Measurements from ENCODE around the gene C10orf71. TPM values are rescaled to one million over a fixed set of nuclear protein-coding genes. Genes with fewer than 3 reads are reported as not detected.

Gene C10orf71
- total RNA-seq, 1 donor = not detected

DNA sequence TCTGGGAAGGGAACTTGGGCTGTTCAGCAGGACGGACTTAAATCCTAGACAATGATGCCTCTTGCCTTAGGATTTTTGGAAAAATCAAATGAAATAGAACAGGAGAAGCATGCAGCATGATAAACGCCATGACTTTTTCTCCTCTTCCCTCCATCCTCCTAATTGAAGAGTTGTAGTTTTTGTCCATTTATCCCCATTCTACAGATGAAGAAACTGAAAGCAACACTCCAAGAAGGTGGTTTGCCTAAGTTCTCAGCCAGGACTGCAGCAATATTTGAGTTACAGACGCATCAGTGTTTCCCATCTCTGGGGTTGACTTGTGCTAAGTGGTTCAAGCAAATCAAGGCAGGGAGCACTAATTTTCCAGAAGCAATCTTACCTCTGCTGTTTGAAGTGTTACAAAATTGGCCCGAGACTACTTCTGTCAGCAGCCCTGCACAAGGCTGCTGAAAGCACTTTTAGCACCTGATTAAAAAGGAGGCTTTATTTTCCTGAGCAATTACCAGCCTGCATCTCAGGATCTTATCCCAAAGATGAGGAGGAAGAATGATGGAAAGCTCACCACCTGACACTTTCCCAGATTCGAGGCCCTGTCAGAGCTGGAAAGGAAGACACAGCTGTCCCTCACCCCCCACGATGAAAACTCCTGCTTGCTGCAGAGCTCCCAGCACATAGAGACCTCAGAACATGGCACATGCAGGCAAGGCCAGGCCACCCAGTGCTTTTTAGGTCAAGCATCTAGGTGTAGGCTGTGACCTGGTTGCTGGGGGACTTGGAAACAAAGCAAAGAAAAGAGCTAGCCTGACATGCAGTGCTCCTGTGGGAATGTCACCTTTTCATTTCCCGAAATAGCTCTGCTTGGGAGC is 19.7 kb upstream of the C10orf71 start:
- DNase-seq (ENCODE audit: low read depth) = no peak
- H3K4me3 ChIP-seq (ENCODE audit: low read depth, low read length) = no peak overlapping the region
- TF ChIP-seq, protein P1, sequence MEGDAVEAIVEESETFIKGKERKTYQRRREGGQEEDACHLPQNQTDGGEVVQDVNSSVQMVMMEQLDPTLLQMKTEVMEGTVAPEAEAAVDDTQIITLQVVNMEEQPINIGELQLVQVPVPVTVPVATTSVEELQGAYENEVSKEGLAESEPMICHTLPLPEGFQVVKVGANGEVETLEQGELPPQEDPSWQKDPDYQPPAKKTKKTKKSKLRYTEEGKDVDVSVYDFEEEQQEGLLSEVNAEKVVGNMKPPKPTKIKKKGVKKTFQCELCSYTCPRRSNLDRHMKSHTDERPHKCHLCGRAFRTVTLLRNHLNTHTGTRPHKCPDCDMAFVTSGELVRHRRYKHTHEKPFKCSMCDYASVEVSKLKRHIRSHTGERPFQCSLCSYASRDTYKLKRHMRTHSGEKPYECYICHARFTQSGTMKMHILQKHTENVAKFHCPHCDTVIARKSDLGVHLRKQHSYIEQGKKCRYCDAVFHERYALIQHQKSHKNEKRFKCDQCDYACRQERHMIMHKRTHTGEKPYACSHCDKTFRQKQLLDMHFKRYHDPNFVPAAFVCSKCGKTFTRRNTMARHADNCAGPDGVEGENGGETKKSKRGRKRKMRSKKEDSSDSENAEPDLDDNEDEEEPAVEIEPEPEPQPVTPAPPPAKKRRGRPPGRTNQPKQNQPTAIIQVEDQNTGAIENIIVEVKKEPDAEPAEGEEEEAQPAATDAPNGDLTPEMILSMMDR (IDR thresholded peaks at IDR 0.05; ENCODE audit: insufficient read depth, low read depth, low read length) = no peak

DNA sequence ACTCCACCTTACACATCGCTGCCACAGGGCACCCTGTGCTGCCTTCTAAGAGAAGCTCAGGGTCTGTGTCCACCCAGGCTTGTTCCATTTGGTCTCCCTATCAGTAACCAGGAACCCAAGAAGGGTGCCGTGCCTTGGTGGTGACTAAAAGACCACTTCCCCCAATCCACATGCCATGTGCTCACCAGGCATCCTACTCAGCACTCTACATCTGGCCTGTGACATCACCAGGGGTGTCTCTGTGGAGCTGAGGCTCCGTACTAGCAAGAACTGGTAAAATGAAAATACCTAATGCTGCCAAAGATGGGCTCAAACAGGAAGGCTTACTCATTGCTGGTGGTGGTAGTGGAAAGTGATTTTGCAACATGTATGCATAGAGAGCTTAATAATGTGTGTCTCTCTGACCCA is 19.0 kb upstream of the C10orf71 start:
- TF ChIP-seq, protein P1 (IDR thresholded peaks at IDR 0.05; ENCODE audit: insufficient read depth, low read depth, low read length) = no peak
- no peak overlapping the region for H3K4me3 ChIP-seq (ENCODE audit: low read depth, low read length)
- DNase-seq (ENCODE audit: low read depth) = no peak

DNA sequence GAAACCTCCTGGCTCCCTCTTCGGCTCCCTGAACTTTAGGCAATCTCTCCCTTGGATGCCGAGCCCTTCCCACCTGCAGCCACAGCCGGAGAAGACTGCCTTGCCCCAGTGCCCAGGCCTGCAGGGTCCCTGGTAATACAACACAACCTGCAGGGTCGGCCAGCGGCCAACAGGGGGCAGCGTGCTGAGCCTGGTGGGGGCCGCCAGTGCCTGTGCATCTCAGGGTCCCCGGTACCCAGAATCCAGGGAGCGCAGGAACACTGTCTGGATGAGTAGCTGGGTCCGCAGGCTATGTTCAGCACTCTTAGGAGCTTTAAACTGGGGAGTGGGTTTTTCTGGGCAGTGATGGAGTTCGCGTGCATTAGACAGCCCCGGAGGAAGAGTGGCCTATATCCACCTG is 17.5 kb upstream of the C10orf71 start:
- DNase-seq (ENCODE audit: low read depth) = no peak
- no peak overlapping the region for H3K4me3 ChIP-seq (ENCODE audit: low read depth, low read length)
- TF ChIP-seq, protein P1 (IDR thresholded peaks at IDR 0.05; ENCODE audit: insufficient read depth, low read depth, low read length) = no peak

DNA sequence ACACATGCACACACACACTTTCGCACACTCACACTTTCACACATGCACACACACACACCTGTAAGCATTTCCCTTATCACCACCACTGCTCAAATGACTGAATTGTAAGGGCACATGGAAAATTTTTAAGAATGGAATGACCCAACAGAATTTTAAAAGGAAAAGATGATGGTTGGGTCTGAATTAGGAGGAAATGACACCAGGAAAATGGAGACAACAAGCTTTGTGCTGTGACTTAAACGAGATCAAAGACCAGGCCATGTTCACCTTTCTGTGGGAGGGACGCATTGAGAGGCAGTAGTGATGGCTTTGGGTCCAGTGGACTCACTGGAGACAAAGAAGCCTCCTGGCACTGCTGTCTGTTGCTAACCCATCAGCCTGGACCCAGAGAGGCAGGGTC is 16.7 kb upstream of the C10orf71 start:
- TF ChIP-seq, protein P1 (IDR thresholded peaks at IDR 0.05; ENCODE audit: insufficient read depth, low read depth, low read length) = no peak
- H3K4me3 ChIP-seq (ENCODE audit: low read depth, low read length) = no peak overlapping the region
- no peak for DNase-seq (ENCODE audit: low read depth)

DNA sequence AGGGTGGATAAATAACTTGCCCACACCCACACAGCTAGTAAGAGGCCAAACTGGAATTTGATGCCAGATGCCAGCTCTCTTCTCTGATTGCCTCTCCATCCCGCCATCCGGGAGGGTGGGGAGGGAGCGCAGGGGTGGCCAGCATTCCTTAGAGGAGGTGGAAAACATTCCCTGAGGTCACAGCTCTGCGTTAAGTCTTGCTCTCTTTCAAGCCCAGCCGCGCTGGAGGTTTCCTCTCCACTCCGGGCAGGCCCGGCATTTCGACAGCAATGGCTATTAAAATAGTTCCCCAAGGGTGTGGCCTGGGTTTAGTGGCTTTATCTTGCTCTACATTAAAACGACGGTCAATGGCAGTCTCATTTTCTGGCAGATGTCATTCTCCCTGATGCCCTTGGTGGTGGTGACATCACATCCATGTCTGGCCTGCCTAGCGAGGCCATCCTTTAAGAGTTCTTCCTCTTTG is 16.1 kb upstream of the C10orf71 start:
- DNase-seq (ENCODE audit: low read depth) = no peak
- H3K4me3 ChIP-seq (ENCODE audit: low read depth, low read length) = no peak overlapping the region
- TF ChIP-seq, protein P1 (IDR thresholded peaks at IDR 0.05; ENCODE audit: insufficient read depth, low read depth, low read length) = no peak

DNA sequence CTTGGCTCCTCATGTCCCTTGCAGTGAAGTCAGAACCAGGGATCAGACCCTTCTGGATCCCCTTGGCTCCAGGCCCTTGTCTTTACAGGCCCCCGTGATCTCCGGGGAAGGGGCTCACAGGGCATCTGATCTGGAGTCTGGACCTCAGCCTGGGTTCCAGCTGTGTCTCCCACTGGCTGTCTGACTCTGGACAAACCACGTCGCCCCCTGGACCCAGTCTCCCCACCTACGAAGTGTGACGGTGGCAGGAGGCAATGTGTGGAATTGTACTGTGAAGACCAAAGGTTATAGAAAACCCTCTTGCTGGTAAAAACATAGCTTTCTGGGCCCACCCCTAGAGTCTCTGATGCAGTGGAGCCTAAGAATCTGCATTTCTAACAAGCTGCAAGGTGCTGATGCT is 15.5 kb upstream of the C10orf71 start:
- TF ChIP-seq, protein P1 (IDR thresholded peaks at IDR 0.05; ENCODE audit: insufficient read depth, low read depth, low read length) = no peak
- H3K4me3 ChIP-seq (ENCODE audit: low read depth, low read length) = no peak overlapping the region
- no peak for DNase-seq (ENCODE audit: low read depth)

All from fibroblast of villous mesenchyme (primary cell).